Lower leg skin (tissue), 3 donors: ENCODE results near the gene PLA2G12A.

Experiments
- CTCF ChIP-seq, 3 donors: fragments of 450-650 bp; IDR thresholded peaks; one replicate each; pipeline ENCODE4 v1.5.1; 2016; ENCODE audit warnings: antibody characterized with exemption in 3 of 3, mild to moderate bottlenecking in 3 of 3, moderate library complexity in 2 of 3
- POLR2A ChIP-seq, 2 donors: fragments of 450-650 bp; IDR thresholded peaks; one replicate each; pipeline ENCODE4 v1.6.1; 2016 to 2017; ENCODE audit warnings: antibody characterized with exemption in 2 of 2, mild to moderate bottlenecking in 1 of 2, moderate library complexity in 1 of 2

- no peak for TF ChIP-seq CTCF (IDR thresholded peaks at IDR 0.05)
- TF ChIP-seq POLR2A (IDR thresholded peaks at IDR 0.05), result no peak
Observed at GRCh38 chr4:109745830-109746229, 16.0 kb upstream of the PLA2G12A start.
